SJSA1 (cell line): Measurements from ENCODE around the gene PDGFD. TPM values are rescaled to one million over a fixed set of nuclear protein-coding genes. Genes with fewer than 3 reads are reported as not detected.

ENCODE experiments used
- total RNA-seq: library from RNA; depleted of rRNA; stranded (reverse); fragments of >200 nt; shearing (Covaris generic); gene quantifications from 2 replicates; pipeline ENCODE4 v1.2.3, GENCODE V29; 2014; rRNA removed

Gene PDGFD
- total RNA-seq, 1 experiment from 2014 or later = 6.6 TPM

Other genes starting within 250 kb of the PDGFD start
- not detected in 2 replicates for gene DDI1, start 127.5 kb downstream of the PDGFD start, total RNA-seq